Stomach (tissue), 4 donors: ENCODE measurements around the gene AEBP2.

Experiments
- EP300 ChIP-seq: sonication (generic); formaldehyde crosslinking; IDR thresholded peaks from one replicate; pipeline ENCODE4 v1.6.1; 2017; ENCODE audit warnings: antibody characterized with exemption
- POLR2A ChIP-seq, 4 donors: fragments of 450-650 bp; IDR thresholded peaks; one replicate each; pipeline ENCODE4 v1.6.1; 2016; ENCODE audit warnings: antibody characterized with exemption in 4 of 4, control low read depth in 2 of 4, mild to moderate bottlenecking in 1 of 4, moderate library complexity in 1 of 4
- POLR2AphosphoS5 ChIP-seq, 3 donors: sonication (generic); formaldehyde crosslinking; IDR thresholded peaks; one replicate each; pipeline ENCODE4 v1.6.1; 2016; ENCODE audit warnings: antibody characterized with exemption in 3 of 3
- TF ChIP-seq, protein P1 (sequence below), 7 experiments: fragments of 450-650 bp in 4 of 7; fragments of 200-600 bp in 3 of 7; sonication (generic) in 3 of 7; IDR thresholded peaks; one replicate each; pipeline ENCODE4 v1.5.1; 2016 to 2019; ENCODE audit warnings: antibody characterized with exemption in 7 of 7, control low read depth in 2 of 7, mild to moderate bottlenecking in 1 of 7

DNA sequence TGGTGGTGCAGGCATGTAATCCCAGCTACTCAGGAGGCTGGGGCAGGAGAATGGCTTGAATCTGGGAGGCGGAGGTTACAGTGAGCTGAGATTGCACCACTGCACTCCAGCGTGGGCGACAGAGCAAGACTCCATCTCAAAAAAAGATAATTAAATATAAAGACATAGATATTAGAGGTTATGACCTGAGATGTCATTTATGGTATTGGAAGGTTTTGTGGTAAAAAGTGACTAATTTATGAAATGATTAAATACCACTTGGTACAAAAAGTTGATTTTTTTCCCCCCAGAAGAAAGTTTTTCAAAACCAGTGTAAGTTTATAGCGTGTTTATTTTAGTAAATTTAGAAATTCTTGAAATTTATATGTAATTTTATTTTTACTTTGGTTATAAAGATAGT, 4.3 kb downstream of the AEBP2 start:
- TF ChIP-seq POLR2AphosphoS5 (IDR thresholded peaks at IDR 0.05) (no peak), POLR2A (IDR thresholded peaks at IDR 0.05) (no peak), EP300 (no peak)
- TF ChIP-seq, protein P1, sequence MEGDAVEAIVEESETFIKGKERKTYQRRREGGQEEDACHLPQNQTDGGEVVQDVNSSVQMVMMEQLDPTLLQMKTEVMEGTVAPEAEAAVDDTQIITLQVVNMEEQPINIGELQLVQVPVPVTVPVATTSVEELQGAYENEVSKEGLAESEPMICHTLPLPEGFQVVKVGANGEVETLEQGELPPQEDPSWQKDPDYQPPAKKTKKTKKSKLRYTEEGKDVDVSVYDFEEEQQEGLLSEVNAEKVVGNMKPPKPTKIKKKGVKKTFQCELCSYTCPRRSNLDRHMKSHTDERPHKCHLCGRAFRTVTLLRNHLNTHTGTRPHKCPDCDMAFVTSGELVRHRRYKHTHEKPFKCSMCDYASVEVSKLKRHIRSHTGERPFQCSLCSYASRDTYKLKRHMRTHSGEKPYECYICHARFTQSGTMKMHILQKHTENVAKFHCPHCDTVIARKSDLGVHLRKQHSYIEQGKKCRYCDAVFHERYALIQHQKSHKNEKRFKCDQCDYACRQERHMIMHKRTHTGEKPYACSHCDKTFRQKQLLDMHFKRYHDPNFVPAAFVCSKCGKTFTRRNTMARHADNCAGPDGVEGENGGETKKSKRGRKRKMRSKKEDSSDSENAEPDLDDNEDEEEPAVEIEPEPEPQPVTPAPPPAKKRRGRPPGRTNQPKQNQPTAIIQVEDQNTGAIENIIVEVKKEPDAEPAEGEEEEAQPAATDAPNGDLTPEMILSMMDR (IDR thresholded peaks at IDR 0.05) = no peak
